Tibial nerve (tissue), 4 donors: ENCODE data around the gene CDC16.

ENCODE experiments used
- CTCF ChIP-seq, 5 experiments: fragments of 200-600 bp in 3 of 5; fragments of 450-650 bp in 2 of 5; sonication (generic) in 3 of 5; IDR thresholded peaks; one replicate each; pipeline ENCODE4 v1.5.1; 2016 to 2019; ENCODE audit warnings: antibody characterized with exemption in 5 of 5, mild to moderate bottlenecking in 3 of 5, moderate library complexity in 2 of 5
- EP300 ChIP-seq, 2 donors: sonication (generic); formaldehyde crosslinking; IDR thresholded peaks; one replicate each; pipeline ENCODE4 v1.6.1; 2017; ENCODE audit warnings: antibody characterized with exemption in 2 of 2, mild to moderate bottlenecking in 1 of 2
- POLR2A ChIP-seq, 2 donors: fragments of 450-650 bp; IDR thresholded peaks; one replicate each; pipeline ENCODE4 v1.6.1; 2017; ENCODE audit warnings: antibody characterized with exemption in 2 of 2, mild to moderate bottlenecking in 2 of 2, moderate library complexity in 2 of 2

DNA sequence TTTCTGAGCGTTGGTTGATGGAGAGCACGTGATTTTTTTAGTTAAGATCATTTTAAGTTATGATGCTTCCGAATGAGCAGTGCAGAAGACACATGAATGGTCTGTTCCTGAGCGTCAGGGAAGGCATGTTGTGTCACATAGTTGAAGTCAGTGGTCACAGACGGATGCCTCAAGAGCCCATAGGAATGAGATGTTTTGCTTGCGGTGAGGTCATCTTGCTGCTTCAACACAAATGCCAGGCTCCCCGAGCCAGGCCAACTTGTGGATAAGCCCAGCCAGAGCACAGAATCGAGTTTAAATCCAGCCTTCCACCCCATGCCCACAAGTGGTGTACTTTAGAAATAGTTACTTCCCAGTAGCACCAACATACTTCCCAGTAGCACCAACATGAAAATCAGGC is 52.1 kb downstream of the CDC16 start:
- TF ChIP-seq CTCF (IDR thresholded peaks at IDR 0.05) (no peak), POLR2A (IDR thresholded peaks at IDR 0.05) (no peak), EP300 (IDR thresholded peaks at IDR 0.05) (no peak)
